Activated CD4-positive, alpha-beta T cell treated with anti-CD3 and anti-CD28 coated beads, Interleukin-2, amount 10 ng/mL, durations not matched to agents 7 days and 5 days (primary cell): ENCODE measurements around the gene PCDHB9. TPM values are rescaled to one million over a fixed set of nuclear protein-coding genes. Genes with fewer than 3 reads are reported as not detected.
"Not testable (repeated sequence)": the region's sequence is repeated elsewhere in the genome, so short reads cannot be mapped to it uniquely, and the experiment has no call there.

ENCODE experiments used
- CTCF ChIA-PET: fragments of 350-600 bp; sonication (Branson Sonifier 250); formaldehyde crosslinking; loops from one replicate; lab custom pipeline; 2021; ENCODE audit warnings: antibody characterized with exemption; lab: Charles Lee
- POLR2A ChIA-PET: fragments of 350-600 bp; sonication (Branson Sonifier 250); formaldehyde crosslinking; loops from one replicate; lab custom pipeline; 2021; ENCODE audit warnings: antibody characterized with exemption; lab: Charles Lee
- DNase-seq: peaks from one replicate; pipeline ENCODE4 v3.0.0-alpha.2; 2020
- H3K27ac Mint-ChIP-seq: one replicate; pipeline ENCODE4 v1.8.0; 2021; ENCODE audit warnings: mild to moderate bottlenecking, moderate library complexity, mixed read lengths
- H3K27me3 Mint-ChIP-seq: one replicate; pipeline ENCODE4 v1.8.0; 2021; ENCODE audit warnings: mixed read lengths
- H3K36me3 Mint-ChIP-seq: one replicate; pipeline ENCODE4 v1.8.0; 2021; ENCODE audit warnings: low read depth, mixed read lengths
- H3K4me1 Mint-ChIP-seq: one replicate; pipeline ENCODE4 v1.8.0; 2021; ENCODE audit warnings: mixed read lengths
- H3K4me3 Mint-ChIP-seq: one replicate; pipeline ENCODE4 v1.8.0; 2021; ENCODE audit warnings: mild to moderate bottlenecking, moderate library complexity, mixed read lengths
- H3K9me3 Mint-ChIP-seq: one replicate; pipeline ENCODE4 v1.8.0; 2021; ENCODE audit warnings: mixed read lengths
- total RNA-seq, 2 experiments: library from RNA; stranded (reverse); gene quantifications; one replicate each; pipeline ENCODE4 v1.2.3, GENCODE V29; 2021

PCDHB9 gene
- not detected for total RNA-seq

- Mint-ChIP-seq H3K36me3 (peaks cover 7% of the 10 kb centered on the region), H3K4me3 (no peak within 1 kb of the TSS), H3K27ac (no peak within 1 kb of the TSS), H3K9me3 (peaks cover 24% of the 10 kb centered on the region), H3K4me1 (no peaks in the 10 kb centered on the region), H3K27me3 (peaks cover 8% of the 10 kb centered on the region)
- CTCF ChIA-PET: interaction anchor here (0.6 kb wide), 1 partner anchor 371 kb away, joined by 4 read pairs; no protein-coding TSS in a partner anchor
- no peak for DNase-seq
- POLR2A ChIA-PET: no interaction called here
These were observed at the start of gene PCDHB9 for GRCh38 chr5:141186897-141187512. Gene PCDHB9, plus strand, starts transcription at chr5:141187161. Its CDS starts 158 bp downstream, at chr5:141187319.

GRCh38 chr5:141137346-141137745 is 49.6 kb upstream of the PCDHB9 start:
- H3K27me3 Mint-ChIP-seq, H3K36me3 Mint-ChIP-seq, H3K4me3 Mint-ChIP-seq, H3K4me1 Mint-ChIP-seq, DNase-seq, POLR2A ChIA-PET, H3K27ac Mint-ChIP-seq, CTCF ChIA-PET: not testable (repeated sequence)
- H3K9me3 Mint-ChIP-seq: peaks cover 28% of the 10 kb centered on the region

- peak within 1 kb of the TSS; percentile 35 for H3K4me3 Mint-ChIP-seq
- POLR2A ChIA-PET: no interaction called here
- no peak within 1 kb of the TSS for H3K27ac Mint-ChIP-seq
- H3K27me3 Mint-ChIP-seq: peaks cover 16% of the 10 kb centered on the region
- H3K36me3 Mint-ChIP-seq: peaks cover 4% of the 10 kb centered on the region
- no peak for DNase-seq
- H3K9me3 Mint-ChIP-seq: peaks cover 14% of the 10 kb centered on the region
- CTCF ChIA-PET: interaction anchor here (1.2 kb wide), 1 partner anchor 27 kb away, joined by 3 read pairs; the partner anchor contains the start of gene PCDHB8
- H3K4me1 Mint-ChIP-seq: peaks cover 3% of the 10 kb centered on the region
These were observed 37.1 kb upstream of the PCDHB9 start, which contains the start of gene PCDHB6 for GRCh38 chr5:141149812-141150211. Gene PCDHB6, plus strand, starts transcription at chr5:141150057. Its CDS starts 201 bp downstream, at chr5:141150258.

GRCh38 chr5:141150224-141150992 is 36.6 kb upstream of the PCDHB9 start:
- no peak for DNase-seq
- Mint-ChIP-seq H3K27ac (no peak overlapping the region), H3K27me3 (peaks cover 16% of the 10 kb centered on the region), H3K36me3 (peaks cover 4% of the 10 kb centered on the region), H3K9me3 (peaks cover 14% of the 10 kb centered on the region), H3K4me3 (peak overlapping the region; percentile 35), H3K4me1 (peaks cover 3% of the 10 kb centered on the region)
- CTCF ChIA-PET: interaction anchor here (1.2 kb wide), 1 partner anchor 27 kb away, joined by 3 read pairs; the partner anchor contains the start of gene PCDHB8
- POLR2A ChIA-PET: no interaction called here

- peaks cover 16% of the 10 kb centered on the region for H3K27me3 Mint-ChIP-seq
These were observed 36.0 kb upstream of the PCDHB9 start for GRCh38 chr5:141150993-141151325.

GRCh38 chr5:141151632-141152031 is 35.3 kb upstream of the PCDHB9 start:
- Mint-ChIP-seq H3K9me3 (peaks cover 21% of the 10 kb centered on the region), H3K27ac (peak overlapping the region; percentile 38), H3K27me3 (peaks cover 16% of the 10 kb centered on the region)
- H3K4me1 Mint-ChIP-seq, H3K4me3 Mint-ChIP-seq, POLR2A ChIA-PET, CTCF ChIA-PET, DNase-seq, H3K36me3 Mint-ChIP-seq: not testable (repeated sequence)

More at GRCh38 chr5:141150993-141151325, 36.0 kb upstream of the PCDHB9 start:
- H3K4me1 Mint-ChIP-seq: peaks cover 3% of the 10 kb centered on the region
- DNase-seq: no peak
- no peak overlapping the region for H3K27ac Mint-ChIP-seq
- POLR2A ChIA-PET: no interaction called here
- no peak overlapping the region for H3K4me3 Mint-ChIP-seq
- peaks cover 4% of the 10 kb centered on the region for H3K36me3 Mint-ChIP-seq
- CTCF ChIA-PET: no interaction called here
- peaks cover 14% of the 10 kb centered on the region for H3K9me3 Mint-ChIP-seq

GRCh38 chr5:141152096-141152495 is 34.9 kb upstream of the PCDHB9 start:
- H3K4me1 Mint-ChIP-seq, H3K4me3 Mint-ChIP-seq, DNase-seq, POLR2A ChIA-PET, H3K36me3 Mint-ChIP-seq, CTCF ChIA-PET: not testable (repeated sequence)
- H3K27me3 Mint-ChIP-seq: peaks cover 16% of the 10 kb centered on the region
- H3K27ac Mint-ChIP-seq: peak overlapping the region; percentile 33
- H3K9me3 Mint-ChIP-seq: peaks cover 25% of the 10 kb centered on the region

- no peak for DNase-seq
- peaks cover 22% of the 10 kb centered on the region for H3K9me3 Mint-ChIP-seq
- H3K4me3 Mint-ChIP-seq: no peak overlapping the region
- H3K27ac Mint-ChIP-seq: no peak overlapping the region
- ChIA-PET POLR2A (no interaction called here), CTCF (interaction anchor here (0.6 kb wide), 1 partner anchor 66 kb away, joined by 3 read pairs; no protein-coding TSS in a partner anchor)
- H3K36me3 Mint-ChIP-seq: peaks cover 3% of the 10 kb centered on the region
- H3K4me1 Mint-ChIP-seq: no peaks in the 10 kb centered on the region
- peaks cover 11% of the 10 kb centered on the region for H3K27me3 Mint-ChIP-seq
These were observed 31.2 kb upstream of the PCDHB9 start for GRCh38 chr5:141155540-141156374.

GRCh38 chr5:141157356-141157755 is 29.6 kb upstream of the PCDHB9 start:
- H3K27me3 Mint-ChIP-seq, H3K27ac Mint-ChIP-seq, POLR2A ChIA-PET, H3K4me3 Mint-ChIP-seq, CTCF ChIA-PET, H3K36me3 Mint-ChIP-seq, H3K4me1 Mint-ChIP-seq, DNase-seq: not testable (repeated sequence)
- peaks cover 16% of the 10 kb centered on the region for H3K9me3 Mint-ChIP-seq

- H3K27ac Mint-ChIP-seq, POLR2A ChIA-PET, DNase-seq, CTCF ChIA-PET, H3K4me1 Mint-ChIP-seq, H3K27me3 Mint-ChIP-seq, H3K4me3 Mint-ChIP-seq, H3K36me3 Mint-ChIP-seq: not testable (repeated sequence)
- peaks cover 16% of the 10 kb centered on the region for H3K9me3 Mint-ChIP-seq
These were observed 29.1 kb upstream of the PCDHB9 start for GRCh38 chr5:141157901-141158300.

GRCh38 chr5:141172381-141173204 is 14.4 kb upstream of the PCDHB9 start, which contains the start of gene PCDHB7:
Gene PCDHB7, plus strand, starts transcription at chr5:141172644. Its CDS starts 192 bp downstream, at chr5:141172836.
- peaks cover 13% of the 10 kb centered on the region for H3K9me3 Mint-ChIP-seq
- no peaks in the 10 kb centered on the region for H3K36me3 Mint-ChIP-seq
- peaks cover 18% of the 10 kb centered on the region for H3K27me3 Mint-ChIP-seq
- CTCF ChIA-PET: no interaction called here
- no peak within 1 kb of the TSS for H3K27ac Mint-ChIP-seq
- no peak within 1 kb of the TSS for H3K4me3 Mint-ChIP-seq
- H3K4me1 Mint-ChIP-seq: no peaks in the 10 kb centered on the region
- POLR2A ChIA-PET: no interaction called here
- peak; percentile 27 for DNase-seq
